NCI-H2171 treated with DMSO at 0.1 percent for 48 hours (cell line): Measurements from ENCODE around the gene ATXN10.
"Not testable (repeated sequence)": the region's sequence is repeated elsewhere in the genome, so short reads cannot be mapped to it uniquely, and the experiment has no call there.

Source experiments
- DNase-seq: peaks from one replicate; lab custom pipeline; 2025; lab: John Stamatoyannopoulos, UW

Gene ATXN10

DNA sequence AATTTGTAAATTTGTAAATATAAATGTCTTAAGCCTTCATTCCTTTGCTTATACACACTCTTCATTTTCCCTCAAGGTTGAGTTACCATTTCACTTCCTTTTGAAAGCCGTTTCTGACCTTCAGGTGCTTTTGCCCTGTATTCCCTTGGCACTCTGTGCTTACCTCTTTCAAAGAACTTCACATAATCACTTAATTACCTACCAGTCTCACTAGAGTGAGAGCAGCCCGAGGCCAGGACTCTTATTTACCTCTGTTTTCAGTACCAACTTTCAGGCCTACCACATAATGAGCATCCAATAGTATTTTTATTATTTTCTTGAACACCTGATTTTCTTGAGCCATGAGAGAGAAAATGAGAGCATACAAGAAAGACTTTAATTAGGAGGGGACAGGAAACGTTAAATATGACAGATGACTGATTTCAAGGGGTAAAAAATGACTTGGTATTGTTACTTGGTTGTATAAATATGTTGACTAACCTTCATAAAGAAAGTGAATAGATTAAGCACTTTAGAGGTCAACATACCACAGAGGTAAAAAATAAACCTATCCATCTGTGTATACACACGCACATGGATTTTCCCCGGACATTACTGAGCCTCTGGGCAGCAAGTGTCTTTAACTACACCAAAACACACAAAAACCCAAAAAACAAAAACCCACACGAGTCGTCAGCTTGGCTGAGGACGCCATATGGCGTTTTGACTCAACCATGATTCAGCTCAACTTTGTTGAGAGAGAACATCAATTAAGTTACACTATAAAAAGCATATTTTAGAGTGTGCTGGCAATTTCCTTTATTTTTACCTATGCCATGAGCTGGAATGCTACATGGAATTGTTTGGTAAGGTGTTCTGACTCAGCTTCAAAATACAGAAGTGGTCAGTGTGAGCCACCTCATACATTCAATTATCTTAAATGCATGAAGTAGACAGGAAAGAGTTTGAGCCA, 7.6 kb downstream of the ATXN10 start:
- no peak for DNase-seq

DNA sequence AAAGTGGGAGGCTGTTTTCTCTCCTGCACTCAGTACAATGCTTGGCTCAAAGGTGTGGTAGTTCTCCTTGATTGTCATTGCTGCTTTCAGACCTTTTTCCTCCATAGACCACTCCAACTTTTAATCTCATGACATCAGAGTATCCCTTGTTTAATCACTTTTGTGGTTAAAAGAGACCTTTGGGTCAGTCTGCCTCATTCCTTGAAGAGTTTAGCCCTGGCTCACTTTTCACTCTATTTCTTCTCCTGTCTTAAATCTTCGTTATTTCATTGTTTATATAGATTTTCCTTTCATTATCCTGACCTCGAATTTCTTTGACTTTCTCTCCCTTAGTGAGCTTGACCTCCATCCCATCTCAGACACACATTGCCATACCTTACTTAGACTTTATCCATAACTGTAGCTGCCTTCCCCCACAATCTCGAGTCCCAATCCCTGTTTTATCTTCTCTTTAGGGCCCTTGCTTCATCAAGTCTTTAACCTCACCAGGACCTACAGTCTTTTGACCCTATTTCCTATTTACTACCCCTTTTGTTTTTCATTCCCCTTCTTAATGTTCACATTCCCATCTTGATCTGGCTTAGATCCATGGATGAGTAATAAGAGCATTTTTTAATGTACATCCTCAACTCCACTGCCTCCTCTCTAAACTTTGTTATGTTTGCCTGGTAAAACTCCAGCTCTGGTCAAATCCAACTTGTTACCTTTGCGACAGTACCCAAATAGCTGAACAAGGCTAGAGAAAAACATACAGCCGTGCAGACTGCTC, 9.5 kb downstream of the ATXN10 start:
- no peak for DNase-seq

GRCh38 chr22:45682064-45682463, 10.4 kb downstream of the ATXN10 start:
- DNase-seq, result no peak

DNA sequence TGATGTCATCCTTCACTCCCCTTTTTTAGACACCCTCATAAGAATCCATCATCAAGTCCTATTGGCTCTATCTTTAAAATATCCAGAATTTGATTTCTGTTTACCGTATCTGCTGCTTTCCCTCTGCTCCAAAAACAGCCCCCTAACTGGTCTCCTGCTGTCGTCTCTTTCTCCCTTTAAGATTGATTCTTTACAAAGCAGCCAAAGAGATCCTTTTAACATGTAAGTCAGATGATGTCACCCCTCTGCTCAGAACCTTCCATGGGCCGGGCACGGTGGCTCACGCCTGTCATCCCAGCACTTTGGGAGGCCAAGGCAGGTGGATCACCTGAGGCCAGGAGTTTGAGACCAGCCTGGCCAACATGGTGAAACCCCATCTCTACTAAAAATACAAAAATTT, 11.1 kb downstream of the ATXN10 start:
- DNase-seq, result not testable (repeated sequence)

GRCh38 chr22:45683248-45683647, 11.6 kb downstream of the ATXN10 start:
- no peak for DNase-seq

DNA sequence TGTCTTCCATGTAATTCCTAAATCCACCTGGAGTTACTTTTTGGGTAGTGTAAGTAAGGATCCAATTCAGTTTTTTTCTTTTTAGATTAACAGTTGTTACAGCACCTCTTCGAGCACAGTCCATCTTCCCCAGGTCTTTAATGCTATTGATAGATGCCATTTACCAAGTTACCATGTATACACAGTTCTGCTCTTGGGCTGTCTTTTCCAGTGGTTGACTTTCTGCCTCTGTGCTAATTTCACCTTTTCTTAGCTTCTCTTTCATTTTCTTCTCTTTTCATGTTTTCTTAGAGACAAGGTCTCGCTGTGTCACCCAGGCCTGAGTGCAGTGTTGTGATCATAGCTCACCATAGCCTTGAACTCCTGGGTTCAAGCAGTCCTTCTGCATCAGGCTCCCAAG, 12.0 kb downstream of the ATXN10 start:
- no peak for DNase-seq

GRCh38 chr22:45684169-45684568, 12.5 kb downstream of the ATXN10 start:
- no peak for DNase-seq

DNA sequence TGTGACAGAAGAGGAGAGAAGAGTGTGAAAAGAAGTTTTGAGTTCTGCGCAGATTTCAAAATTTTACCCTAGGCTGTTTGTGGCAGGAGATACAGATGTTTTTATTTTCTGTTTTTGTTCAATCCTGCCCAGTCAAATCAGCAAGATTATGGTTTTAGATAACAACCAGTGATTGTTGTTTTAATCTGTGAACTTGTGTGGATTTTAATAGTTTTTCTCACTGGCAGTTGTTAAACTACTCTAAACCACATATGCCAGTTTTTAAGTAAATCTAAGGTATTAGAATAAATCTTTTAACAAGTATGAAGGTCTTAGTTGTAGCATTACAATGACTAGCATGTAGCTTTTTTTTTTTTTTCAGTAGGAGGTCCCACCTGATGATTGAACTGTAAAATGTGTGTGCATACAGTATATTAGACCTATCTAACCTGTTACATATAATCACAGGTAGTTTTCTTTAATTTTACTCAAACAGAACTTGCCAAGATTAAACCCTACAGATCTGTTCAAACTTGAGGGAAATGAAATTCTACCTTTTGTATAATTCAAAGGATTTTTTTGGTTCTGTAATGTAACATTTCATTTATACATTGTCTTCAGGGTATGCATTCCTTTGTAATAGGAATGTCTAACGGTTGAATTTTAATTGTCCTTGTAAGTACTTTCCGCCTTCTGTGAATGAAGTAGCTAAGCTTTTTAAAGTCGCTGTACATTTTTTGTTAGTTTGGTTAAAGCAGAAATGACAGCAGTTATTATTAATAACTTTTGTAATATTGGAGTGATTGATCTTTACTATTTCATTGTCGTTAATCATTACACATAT, 13.3 kb downstream of the ATXN10 start:
- DNase-seq, result no peak

GRCh38 chr22:45686004-45686403, 14.4 kb downstream of the ATXN10 start:
- DNase-seq, result no peak

- DNase-seq, result no peak
These were observed 15.2 kb downstream of the ATXN10 start for GRCh38 chr22:45686836-45687235.

GRCh38 chr22:45688600-45689080, 17.0 kb downstream of the ATXN10 start:
- DNase-seq, result no peak

- no peak for DNase-seq
These were observed 17.6 kb downstream of the ATXN10 start for GRCh38 chr22:45689211-45689610.

GRCh38 chr22:45690008-45690407, 18.4 kb downstream of the ATXN10 start:
- DNase-seq, result no peak

- DNase-seq, result no peak
These were observed 20.9 kb downstream of the ATXN10 start for GRCh38 chr22:45692549-45692948.

DNA sequence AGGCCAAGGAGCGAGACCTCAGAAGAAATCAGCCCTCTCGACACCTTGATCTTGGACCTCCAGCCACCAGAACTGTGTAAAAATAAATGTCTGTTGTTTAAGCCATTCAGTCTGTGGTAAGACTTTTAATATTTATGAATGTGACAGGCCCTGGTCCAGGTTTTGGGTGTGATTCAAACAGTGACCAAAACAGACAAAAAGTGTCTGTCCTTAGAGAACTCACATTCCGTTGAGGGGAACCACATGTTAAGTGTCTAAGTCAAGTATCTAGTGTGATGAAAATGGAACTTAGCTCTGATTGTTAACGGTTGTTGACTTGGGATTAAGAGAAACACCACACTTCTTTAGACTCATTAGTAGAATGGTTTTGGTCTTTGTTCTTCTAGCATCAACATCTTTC, 22.2 kb downstream of the ATXN10 start:
- DNase-seq, result no peak

- no peak for DNase-seq
These were observed 24.6 kb downstream of the ATXN10 start for GRCh38 chr22:45696227-45696626.

DNA sequence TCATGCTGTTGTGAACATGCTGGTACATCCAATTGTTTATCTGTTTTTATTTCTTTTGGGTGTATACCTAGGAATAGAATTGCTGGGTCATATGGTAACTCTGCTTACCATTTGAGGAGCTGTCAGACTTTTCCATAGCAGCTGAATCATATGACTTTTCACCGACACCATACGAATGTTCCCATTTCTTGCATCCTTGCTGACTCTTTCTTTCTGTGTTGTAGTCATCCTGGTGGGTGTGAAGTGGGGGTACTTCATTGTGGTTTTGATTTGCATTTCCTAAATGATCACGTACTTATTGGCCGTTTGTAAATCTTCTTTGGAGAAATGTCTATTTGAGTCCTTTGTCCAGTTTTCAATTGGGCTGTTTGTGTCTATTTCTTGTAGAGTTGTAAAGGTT, 26.5 kb downstream of the ATXN10 start:
- DNase-seq, result no peak

GRCh38 chr22:45702981-45703380, 31.3 kb downstream of the ATXN10 start:
- no peak for DNase-seq

DNA sequence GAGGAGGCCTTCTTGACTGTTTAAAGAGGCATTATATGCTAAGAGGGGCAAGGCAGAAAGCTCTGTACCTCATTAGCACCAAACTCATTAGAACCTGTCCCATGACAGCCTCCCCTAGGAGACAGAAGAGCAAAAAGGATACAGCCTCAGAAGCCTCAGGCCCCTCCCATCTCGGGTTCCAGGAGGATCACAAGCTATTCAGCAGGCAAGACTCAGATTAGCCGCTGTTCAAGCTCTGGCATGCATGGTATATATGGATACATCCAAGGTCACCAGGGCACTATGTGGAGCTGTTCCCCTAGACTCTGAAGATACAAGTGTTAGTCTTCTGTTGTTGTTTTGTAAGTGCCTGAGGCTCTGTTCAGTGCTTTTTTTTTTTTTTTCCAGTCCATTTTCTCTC, 32.1 kb downstream of the ATXN10 start:
- no peak for DNase-seq

- no peak for DNase-seq
These were observed 33.0 kb downstream of the ATXN10 start for GRCh38 chr22:45704648-45705047.

DNA sequence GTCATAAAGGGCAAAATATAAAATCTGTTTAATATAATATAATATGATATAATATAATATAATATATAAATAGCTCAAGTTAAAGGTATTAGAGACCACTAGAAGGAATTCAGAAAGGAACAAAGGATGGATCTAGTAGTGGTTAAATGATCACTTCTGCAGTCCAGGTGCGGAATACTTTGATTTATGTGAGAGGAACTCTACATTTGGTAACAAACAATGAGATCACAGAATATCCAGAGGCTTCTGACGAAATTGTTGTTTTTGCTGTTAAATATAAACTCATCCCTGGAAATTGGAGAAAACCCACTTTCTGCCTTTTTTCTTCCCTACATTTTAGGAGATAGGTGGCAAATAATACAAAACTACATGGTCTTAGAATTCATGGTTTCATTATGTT, 36.0 kb downstream of the ATXN10 start:
- DNase-seq, result no peak

DNA sequence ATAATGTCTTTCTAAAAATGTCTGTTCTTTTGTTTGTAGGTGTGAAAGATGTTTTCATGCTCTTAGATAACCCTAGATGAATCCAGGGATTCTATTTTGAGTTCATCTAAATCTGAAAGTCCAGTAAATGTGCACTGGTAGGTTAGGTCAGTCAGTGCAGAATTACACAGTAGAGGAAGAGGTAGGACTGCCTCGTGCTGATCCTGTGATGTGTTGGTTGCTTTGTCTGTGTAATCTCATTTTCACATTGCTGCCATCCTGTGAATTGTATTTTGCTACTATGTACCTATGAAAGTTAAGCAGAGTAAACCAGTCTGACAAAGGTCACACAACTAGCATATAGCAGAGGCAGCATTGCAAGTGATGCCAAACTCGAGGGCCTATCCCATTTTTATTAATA, 36.5 kb downstream of the ATXN10 start:
- DNase-seq, result no peak
